Activated CD4-positive, alpha-beta T cell treated with anti-CD3 and anti-CD28 coated beads, Interleukin-2, amount 50 U/mL, for 16 hours (primary cell): ENCODE data around the gene CLEC4G.
"Not testable (repeated sequence)": the region's sequence is repeated elsewhere in the genome, so short reads cannot be mapped to it uniquely, and the experiment has no call there.

ENCODE experiments used
- DNase-seq: peaks from one replicate; pipeline ENCODE4 v3.0.0-alpha.2; 2020

The CLEC4G gene

DNA sequence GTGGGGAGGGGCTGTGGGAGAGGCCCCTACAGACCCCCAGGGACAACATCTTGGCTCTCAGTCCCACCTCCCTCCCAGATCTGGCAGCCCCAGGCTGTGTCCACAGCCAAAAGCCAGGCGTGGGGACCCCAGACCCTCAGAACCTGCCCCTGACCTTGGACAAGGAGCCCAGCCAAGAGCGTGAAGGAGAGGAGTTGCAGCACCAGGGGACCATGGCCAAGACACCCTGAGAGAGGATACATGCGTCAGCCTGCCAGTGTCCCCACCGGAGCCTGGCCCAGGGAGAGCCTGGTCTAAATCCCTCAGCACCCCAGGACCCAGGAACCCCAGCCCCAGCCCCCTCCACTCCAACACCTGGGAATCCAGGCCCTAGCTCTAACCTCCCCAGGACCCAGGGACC lies 14.4 kb upstream of the CLEC4G start:
- DNase-seq, result not testable (repeated sequence)

DNA sequence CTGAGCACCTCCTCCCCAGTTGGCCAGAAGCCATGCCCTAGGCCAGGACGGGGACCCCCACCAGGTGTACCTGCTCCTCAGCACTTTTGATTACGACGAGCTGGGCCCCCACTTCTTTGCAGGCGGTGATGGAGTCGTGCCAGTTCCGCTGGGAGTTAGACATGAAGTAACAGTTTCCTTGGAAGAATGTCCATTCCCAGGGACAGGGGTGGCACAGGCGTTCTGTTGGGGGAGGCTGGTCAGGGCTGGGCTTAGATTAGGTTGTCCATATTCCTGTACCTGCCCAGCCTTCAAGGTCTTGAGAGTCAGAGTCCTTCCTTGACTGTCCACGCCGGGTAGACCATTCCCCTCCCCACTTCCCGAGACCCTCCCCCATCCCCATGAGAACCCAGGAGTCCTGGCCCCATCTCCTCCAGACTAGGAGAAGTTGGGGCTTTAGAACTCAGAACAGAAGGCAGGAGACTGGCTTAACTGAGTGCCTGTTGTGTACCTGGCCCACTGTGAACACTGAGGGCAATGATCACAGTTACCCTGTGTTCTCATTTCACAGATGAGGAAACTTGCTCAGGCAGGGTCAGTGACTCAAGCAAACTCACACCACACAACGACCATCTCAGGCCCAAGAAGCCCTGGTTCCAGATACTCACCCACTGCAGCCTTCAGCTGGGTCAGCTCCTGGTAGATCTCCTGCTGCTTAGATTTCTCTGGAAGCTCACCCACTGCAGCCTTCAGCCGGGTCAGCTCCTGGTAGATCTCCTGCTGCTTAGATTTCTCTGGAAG lies 13.2 kb upstream of the CLEC4G start:
- no peak for DNase-seq

DNA sequence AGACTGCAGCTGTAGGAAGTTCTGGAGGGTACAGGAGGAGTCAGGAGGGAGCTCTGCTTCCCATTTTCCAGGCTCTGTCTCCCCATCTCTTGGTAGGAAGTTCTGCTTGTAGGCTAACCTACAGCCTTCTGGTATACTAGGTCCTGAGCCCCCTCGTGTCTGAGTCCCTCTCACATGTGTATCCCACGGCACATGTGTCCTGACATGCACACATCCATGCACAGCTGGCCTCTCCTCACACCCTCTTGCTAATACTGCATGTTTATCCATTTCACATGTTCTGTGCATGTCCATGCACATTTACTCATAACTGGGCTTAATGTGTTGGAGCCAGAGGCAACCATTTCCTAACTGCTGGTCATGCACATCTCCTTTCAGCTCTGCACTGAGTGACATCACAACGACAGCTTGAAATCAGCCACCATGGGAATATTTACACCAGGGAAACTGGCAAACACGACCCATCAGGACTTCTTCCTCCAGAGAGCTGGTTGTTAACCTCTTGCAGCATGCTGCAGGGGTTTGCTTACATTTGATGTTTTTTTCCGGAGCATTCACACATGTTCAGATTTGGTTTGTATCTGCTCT lies 12.4 kb upstream of the CLEC4G start:
- DNase-seq, result no peak

DNA sequence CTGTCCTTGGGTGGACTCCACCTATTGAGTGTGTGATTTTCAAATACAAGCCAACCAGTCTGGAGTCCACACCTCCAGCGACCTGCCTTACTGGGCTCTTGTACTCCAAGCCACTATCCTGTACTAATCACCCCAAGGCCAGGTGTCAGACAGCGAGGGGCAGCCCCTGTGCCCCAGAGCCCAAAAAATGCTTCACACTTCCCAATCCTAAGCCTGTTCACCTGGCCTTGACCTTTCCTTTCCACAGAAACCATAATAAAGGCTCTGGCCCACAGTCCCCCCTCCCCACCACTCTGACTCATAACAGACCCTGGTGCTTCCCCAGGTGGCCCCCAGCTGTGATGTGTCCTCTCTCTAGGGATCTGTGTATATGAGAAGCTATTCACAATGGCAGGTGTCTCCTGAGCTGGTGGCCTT lies 11.5 kb upstream of the CLEC4G start:
- no peak for DNase-seq

DNA sequence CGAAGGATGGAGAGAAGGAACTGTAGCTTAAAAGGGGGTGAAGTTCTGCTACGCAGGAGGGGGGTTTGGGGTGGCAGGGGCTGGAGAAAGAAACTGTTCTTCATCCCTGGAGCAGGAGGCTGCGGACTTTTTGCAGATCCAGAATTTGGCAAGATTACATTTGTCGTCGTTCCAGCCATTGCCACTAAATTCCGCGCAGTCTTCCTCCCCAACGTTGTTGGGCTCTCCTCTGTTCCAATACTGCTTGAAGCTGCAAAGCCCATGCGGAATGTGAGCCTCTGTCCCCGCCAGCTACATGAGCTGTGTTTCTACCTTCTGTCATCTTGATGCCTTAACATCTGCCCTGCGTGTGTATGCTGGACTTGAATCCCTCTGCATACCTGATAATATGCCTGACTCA lies 11.1 kb upstream of the CLEC4G start:
- DNase-seq, result no peak

DNA sequence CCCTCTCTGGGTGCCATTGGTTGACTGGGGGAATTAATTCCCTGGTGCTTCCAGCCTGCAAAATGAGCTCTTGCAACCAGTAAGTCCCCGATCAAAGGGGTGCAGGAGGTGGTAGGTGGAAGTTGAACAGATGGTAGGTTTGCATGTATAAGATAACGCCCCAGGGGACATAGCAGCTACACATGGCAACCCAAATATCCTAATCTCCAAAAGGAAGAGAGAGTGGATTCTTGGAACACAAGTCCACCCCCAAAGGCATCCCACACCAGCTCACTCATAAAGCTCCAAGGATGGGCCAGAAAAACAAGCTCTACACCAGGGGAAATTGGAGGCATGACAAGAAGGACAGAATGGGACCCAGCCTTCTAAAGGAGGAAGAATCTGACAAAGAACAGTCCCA lies 10.7 kb upstream of the CLEC4G start:
- no peak for DNase-seq

DNA sequence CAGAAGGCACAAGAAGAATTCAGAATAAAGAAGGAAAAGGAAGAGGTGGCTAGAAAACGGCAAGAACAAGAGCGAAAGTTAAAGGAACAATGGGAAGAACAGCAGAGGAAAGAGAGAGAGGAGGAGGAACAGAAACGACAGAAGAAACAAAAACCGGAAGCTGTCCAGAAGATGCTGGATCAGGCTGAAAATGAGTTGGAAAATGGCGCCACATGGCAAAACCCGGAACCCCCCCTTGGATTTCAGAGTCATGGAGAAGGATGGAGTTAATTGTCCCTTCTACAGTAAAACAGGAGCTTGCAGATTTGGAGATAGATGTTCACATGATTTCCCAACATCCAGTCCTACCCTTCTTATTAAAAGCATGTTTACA lies 8.8 kb upstream of the CLEC4G start:
- DNase-seq, result no peak

DNA sequence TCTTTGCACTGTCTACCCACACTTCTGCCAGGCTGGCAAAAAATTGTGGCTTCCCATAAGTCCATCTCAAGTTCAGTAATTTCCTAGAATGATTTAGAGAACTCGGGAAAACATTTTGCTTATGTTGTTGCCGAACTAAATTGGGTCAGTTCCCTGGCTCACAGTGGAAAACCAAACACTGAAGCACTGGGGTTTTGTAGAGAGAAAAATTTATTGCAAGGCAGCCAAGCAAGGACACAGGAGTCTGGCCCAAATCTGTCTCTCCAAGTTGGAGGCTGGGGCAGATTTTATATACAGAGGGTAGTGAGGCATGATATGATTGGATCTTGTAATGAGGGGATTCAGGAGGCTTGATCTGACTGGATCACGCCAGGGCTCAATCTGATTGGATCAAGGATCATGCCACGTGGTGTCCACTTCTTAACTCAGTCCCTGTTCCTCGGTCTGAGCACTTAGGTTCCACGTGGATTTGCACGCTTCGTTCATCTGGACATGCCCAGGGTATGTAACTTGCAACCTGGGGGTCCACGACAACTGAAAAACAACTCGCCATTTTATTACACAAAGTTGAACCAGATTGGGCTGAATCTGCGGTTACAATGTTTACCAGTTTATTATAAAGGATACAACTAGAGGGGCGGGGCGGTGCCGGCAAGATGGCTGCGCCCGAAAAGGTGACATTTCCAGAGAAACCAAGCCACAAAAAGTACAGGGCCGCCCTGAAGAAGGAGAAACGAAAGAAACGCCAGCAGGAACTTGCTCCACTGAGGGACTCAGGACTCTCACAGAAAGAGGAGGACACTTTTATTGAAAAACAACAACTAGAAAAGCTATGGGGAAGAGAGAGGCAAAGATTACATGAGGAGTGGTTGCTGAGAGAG lies 8.1 kb upstream of the CLEC4G start:
- no peak for DNase-seq

DNA sequence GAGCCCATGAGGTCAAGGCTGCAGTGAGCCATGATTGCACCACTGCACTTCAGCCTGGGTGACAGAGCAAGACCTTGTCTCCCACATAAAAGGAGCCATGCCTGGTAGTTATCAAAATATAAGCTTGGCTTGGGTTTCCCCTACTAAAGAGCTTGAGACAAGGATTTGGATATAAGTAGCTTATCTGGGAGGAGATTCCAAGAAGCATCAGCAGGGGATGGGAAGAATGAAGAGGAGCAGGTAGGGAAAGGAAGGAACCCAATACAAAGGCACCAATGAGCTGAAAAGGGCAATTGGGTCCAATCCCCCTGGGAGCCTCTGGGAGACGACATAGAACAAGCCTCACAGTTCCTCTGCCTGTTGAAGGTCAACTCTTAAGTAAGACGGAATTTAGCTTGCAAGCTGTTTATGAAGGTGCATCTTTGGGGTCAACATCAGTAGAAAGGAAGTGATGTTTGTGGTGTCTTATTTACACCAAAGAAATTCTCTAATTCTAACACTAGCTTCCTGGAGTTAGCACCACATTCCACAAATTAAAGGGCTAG lies 7.4 kb upstream of the CLEC4G start:
- DNase-seq, result no peak

DNA sequence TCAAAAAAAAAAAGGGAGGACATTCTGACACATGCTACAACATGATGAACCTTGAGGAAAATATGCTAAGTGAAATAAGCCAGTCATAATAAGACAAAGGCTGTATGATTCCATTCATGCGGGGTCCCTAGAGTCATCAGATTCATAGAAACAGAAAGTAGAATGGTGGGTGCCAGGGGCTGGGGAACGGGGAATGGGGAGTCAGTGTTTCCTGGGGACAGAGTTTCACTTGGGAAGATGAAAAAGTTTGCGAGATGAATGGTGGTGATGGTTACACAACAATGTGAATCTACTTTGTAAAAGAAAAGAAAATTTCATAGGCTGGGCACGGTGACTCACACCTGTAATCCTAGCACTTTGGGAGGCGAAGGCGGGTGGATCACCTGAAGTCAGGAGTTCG lies 6.1 kb upstream of the CLEC4G start:
- DNase-seq, result no peak

DNA sequence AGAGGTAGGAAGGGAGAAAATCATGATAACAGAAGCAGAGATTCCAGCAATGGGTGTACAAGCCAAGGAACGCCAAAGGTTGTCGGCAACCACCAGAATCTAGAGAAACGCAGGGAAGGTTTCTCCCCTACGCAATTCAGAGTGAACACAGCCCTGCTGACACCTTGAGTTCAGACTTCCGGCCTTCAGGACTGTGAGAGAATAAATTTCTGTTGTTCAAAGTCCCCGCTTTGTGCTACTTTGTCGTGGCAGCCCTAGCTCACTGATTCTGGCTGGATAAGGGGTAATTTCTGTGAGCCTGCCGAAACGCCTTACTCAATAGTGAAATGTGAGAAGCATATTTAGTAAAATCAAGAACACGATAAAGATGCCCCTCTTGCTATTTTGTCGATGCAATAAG lies 5.3 kb upstream of the CLEC4G start:
- DNase-seq, result no peak

DNA sequence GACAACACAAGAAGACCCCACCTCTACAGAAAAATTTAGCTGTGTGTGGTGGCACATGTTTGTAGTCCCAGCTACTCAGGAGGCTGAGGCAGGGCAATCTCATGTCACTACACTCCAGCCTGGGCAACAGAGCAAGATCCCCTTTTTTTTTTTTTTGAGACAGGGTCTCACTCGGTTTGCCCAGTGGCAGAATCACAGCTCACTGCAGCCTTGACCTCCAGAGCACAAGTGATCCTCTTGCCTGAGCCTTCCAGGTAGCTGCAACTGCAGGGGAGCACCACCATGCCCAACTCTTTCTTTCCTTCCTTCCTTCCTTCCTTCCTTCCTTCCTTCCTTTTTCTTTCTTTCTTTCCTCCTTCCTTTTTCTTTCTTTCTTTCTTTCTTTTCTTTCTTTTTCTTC lies 4.2 kb upstream of the CLEC4G start:
- DNase-seq, result no peak

DNA sequence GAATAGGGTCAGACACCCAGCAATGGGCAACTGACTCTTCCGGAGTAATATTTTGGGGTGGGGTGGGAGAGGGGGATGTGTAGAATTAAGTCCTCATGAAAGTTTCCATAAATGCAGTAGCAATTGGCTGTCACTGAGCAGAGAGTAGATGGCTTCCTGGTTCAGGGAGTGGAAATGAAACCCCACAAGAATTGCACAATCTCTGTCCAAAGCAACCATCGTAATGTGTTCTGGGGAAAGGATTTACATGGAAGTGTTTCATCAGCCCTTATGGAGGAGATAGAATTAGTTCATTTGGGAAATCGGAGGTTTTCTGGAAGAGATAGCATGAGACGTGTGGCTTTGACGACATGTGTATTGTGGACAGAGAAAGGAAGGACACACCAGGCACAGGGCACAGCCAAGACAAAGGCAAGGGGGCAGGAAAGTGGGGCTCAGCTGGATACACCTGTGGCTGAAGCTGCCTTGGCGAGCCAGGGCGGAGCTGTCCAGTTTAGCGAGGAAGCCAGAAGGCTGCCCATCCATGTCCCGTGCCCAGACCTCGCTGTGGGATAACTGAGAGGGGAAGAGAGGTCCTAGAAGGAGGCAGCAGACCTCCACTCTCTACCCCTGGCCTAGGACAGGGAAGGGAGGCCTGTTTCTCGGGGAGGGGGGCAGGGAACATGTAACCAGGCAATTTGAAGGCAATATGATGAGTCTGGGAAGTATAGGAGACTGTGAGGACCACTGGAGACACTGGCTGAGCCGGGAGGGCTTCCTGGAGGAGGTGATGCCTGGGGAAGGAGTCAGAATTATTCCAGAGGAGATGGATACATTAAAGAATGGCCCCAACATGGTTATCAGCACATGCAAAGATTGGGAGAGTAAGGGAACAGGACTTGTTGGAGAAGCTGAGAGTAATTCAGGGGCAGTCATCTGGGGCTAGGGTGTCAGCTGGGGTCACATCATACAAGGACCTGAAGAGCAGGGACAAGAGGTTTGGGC lies 2.6 kb upstream of the CLEC4G start:
- no peak for DNase-seq

DNA sequence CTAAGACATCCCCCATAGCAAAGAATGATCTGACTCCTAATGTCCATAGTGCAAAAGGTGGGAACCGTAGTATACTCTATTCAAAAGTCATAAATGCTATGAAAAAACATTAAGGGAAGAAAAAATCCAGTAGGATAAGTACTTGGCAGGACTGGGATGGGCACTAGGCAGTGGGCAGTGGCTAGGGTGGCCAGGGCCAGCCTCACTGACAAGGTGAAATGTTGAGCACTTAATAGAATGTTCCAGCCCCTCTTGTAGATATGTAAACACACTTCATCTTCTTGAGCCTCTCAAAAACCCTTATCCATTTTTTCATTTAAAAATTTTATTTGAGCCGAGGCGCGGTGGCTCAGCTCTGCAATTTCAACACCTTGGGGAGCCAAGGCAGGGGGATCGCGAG lies 1.5 kb upstream of the CLEC4G start:
- DNase-seq, result no peak

DNA sequence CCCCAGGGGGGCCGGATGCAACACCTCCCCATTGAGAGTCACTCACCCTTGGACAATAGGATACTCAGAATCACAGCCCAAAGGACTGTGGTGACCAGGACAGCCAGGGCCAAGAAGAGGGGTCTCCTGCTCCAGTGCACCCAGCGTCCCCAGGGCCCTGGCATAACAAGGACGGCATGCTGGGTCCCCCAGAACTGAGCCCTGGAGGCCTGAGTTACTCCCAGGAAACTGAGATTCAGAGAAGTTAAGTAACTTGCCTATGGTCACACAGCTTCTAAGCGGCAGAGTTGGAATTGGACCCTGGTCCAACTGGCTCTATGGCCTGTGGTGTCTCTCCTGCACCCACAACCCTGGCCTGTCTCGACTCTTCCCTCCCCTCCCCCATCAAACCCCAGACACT lies 295 bp downstream of the CLEC4G start:
- DNase-seq, result no peak

DNA sequence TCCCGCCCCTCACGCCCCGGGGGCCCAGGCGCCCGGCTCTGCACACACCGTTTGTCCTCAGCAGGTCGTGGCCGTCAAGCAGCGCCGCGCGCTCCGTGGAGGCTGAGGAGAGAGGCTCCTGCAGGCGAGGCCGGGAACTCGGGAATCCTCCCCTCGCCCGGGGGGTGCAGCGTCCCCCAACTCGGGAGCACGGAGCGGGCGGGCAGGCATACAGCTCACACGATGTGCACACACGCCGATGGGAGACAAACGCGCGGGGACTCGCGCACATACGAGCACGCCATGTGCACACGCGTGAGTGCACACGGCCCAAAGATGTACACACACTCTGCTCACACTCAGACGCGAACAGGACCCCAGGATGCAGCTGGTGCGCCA lies 703 bp downstream of the CLEC4G start:
- DNase-seq, result no peak

DNA sequence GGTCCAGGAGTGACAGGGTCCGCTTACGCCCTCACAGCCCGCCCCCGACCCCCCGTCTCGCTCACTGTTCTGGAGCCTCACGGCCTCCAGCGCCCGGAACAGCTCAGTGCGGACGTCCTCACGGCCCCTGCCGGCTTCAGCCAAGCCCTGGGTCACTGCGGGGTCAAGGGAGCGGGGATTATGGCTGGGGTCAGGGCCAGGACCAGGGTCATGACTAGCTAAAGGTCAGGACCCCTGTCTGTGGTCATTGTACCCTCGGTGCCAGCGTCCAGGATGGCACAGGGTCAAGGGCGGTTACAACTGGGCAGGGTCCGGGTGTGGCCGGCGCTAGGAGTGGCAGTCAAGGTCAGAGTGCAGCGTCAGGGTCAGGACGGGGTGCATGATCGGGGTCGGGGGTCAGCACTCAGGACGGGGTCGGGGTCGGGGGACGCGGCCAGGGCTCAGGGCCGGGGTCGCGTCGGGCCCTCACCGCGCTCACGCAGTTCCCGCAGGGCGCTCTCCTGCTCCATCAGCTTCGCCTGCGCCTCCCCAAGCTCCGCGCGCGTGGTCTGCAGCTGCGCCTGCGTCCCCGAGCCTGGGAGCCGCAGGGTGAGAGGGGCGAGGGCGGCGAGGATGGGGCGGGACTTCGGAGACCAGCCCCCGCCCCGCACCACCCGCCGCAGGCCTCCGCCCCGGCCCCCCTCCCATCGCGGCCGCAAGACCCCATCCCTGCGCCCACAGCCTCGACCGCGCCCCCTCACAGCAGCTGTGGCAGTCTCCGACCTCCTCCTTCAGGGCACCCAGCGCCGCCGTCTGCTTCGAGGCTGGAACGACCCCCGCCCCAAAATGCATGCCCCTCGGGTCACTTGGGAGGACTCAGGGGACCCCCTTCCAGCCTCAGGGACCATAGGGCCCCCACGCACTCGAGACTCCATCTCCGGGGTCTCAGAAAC lies 1.4 kb downstream of the CLEC4G start:
- no peak for DNase-seq

DNA sequence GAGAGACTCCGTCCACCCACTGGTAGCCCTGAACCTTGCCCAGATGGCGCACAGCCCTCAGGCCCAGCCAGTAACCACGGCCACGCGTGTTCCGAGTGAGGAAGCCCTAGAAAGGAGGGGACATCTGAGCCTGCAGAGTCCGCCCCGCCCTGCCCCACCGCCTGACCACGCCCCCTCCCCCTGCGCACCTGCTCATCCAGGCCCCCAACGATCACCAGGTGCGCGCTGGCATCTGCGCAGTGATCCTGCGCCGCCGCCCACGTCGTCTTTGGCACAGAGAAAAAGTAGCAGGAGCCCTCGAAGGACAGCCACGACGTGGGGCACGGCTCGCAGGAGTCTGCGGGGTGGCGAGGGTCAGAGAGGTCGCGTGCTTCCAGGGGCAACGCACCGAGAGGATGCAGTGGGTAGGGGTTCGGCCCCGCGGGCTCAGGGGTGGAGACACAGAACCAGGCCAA lies 2.1 kb downstream of the CLEC4G start:
- DNase-seq, result no peak

DNA sequence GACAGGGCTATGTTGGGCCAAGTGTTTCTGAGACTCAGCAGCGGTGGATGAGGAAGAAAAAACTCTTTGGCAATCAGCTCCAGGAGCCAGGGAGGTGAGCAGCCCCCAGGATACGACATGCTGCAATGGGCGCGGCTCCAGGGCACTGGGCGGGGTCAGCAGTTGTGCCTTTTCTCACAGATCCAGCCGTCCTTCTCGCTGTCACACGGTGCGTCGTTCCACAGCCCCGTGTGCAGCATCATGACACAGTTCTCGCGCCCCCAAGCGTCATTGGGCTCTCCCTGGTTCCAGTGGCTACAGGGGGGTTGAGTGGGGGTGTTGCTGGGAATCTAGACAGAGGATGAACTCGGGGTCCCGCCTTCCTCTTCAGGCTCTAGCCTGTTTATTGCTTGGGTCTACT lies 2.7 kb downstream of the CLEC4G start:
- no peak for DNase-seq

DNA sequence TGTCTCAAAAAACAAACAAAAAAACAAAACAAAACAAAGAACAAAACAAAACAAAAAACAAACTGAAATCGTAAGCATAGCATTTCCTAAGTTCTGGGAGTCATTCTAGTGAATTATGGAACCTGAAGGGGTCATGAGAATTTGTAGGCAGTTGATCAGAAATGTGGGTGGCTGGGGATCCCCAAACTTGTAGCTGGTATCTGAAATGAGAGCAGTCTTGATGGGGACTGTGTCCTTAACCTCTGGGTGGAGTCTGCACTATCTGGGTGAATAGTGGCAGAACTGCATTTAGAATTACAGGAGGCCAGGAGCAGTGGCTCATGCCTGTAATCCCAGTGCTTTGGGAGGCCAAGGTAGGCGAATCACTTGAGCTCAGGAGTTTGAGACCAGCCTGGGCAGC lies 6.1 kb downstream of the CLEC4G start:
- DNase-seq, result no peak

DNA sequence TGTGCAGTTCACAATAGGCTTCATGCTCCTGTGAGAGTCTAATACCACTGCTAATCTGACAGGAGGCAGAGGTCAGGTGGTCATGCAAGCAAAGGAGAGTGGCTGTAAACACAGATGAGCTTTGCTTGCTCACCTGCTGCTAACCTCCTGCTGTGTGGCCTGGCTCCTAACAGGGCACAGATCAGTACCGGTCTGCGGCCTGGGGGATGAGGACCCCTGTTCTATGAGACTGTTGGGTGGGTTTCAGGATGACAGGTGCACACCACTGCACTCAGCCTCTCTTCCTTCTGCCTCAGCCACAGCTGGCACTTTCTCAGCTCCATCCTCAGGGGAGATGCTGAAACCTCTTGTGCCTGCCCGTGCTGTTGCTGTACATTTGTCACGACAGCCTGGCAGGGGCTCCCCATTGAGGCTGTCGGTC lies 9.7 kb downstream of the CLEC4G start:
- DNase-seq, result no peak
